DOHH2 (cell line): ENCODE measurements around the gene CSPG5.

Experiments
- H3F3A ChIP-seq: fragments of 200-600 bp; sonication (generic), shearing (Covaris generic); 2 replicates; pipeline ENCODE4 v1.6.0; 2016; ENCODE audit warnings: antibody characterized with exemption, mild to moderate bottlenecking; ENCODE audit not compliant: control insufficient read depth, insufficient read depth
- H3K27ac ChIP-seq: fragments of 200-600 bp; sonication (generic); 2 replicates; pipeline ENCODE4 v1.5.1; 2014; ENCODE audit warnings: low read depth, mild to moderate bottlenecking, low read length, moderate library complexity
- H3K27me3 ChIP-seq: fragments of 200-600 bp; sonication (generic); 2 replicates; pipeline ENCODE4 v1.6.1; 2014; ENCODE audit warnings: mild to moderate bottlenecking, low read length, mixed read lengths; ENCODE audit not compliant: control insufficient read depth
- H3K36me3 ChIP-seq: fragments of 200-600 bp; sonication (generic); 2 replicates; pipeline ENCODE4 v1.6.1; 2014; ENCODE audit warnings: mild to moderate bottlenecking, low read length, moderate library complexity, mixed read lengths; ENCODE audit not compliant: control insufficient read depth
- H3K4me1 ChIP-seq: fragments of 200-600 bp; sonication (generic); 2 replicates; pipeline ENCODE4 v1.6.1; 2014; ENCODE audit warnings: mild to moderate bottlenecking, low read length, mixed read lengths; ENCODE audit not compliant: control insufficient read depth
- H3K4me2 ChIP-seq: fragments of 200-600 bp; sonication (generic); 2 replicates; pipeline ENCODE4 v1.6.0; 2014; ENCODE audit warnings: mild to moderate bottlenecking, low read length, moderate library complexity
- H3K4me3 ChIP-seq: fragments of 200-600 bp; sonication (generic); 2 replicates; pipeline ENCODE4 v1.5.1; 2014; ENCODE audit warnings: mild to moderate bottlenecking, low read length, mixed read lengths
- H3K79me2 ChIP-seq: fragments of 200-600 bp; sonication (generic); 2 replicates; pipeline ENCODE4 v1.6.1; 2014; ENCODE audit warnings: mild to moderate bottlenecking, low read length, mixed read lengths; ENCODE audit not compliant: control insufficient read depth
- H3K9me2 ChIP-seq: fragments of 200-600 bp; sonication (generic); replicated peaks from 2 replicates; pipeline ENCODE4 v1.6.1; 2014; ENCODE audit warnings: mild to moderate bottlenecking, low read length, mixed read lengths; ENCODE audit not compliant: control insufficient read depth
- H3K9me3 ChIP-seq: fragments of 200-600 bp; sonication (generic); 2 replicates; pipeline ENCODE4 v1.6.1; 2014; ENCODE audit warnings: antibody characterized with exemption, low read length, mixed read lengths; ENCODE audit not compliant: control insufficient read depth, insufficient read depth
- H4K20me1 ChIP-seq: fragments of 200-600 bp; sonication (generic); 2 replicates; pipeline ENCODE4 v1.6.0; 2014; ENCODE audit warnings: low read depth, mild to moderate bottlenecking, antibody characterized with exemption, low read length, moderate library complexity; ENCODE audit not compliant: control insufficient read depth, insufficient read depth
- CTCF ChIP-seq: fragments of 200-600 bp; sonication (generic); IDR thresholded peaks from one replicate; pipeline ENCODE4 v1.5.1; 2014; ENCODE audit warnings: antibody characterized with exemption, mild to moderate bottlenecking, low read depth, low read length; ENCODE audit not compliant: poor library complexity, severe bottlenecking
- EZH2phosphoT487 ChIP-seq: fragments of 200-600 bp; sonication (generic); IDR thresholded peaks from 2 replicates; pipeline ENCODE4 v1.6.1; 2017; ENCODE audit warnings: borderline replicate concordance, mild to moderate bottlenecking, antibody characterized with exemption, low read length, moderate library complexity, mixed read lengths

CSPG5 gene

GRCh38 chr3:47604145-47604544 is 25.5 kb upstream of the CSPG5 start:
- Histone ChIP-seq H3F3A (no peaks in the 10 kb centered on the region), H3K27ac (no peak overlapping the region), H3K4me2 (no peak overlapping the region), H3K36me3 (peaks cover 82% of the 10 kb centered on the region), H3K4me1 (no peaks in the 10 kb centered on the region), H4K20me1 (no peaks in the 10 kb centered on the region; the same call in 1 of the 2 replicates), H3K9me3 (no peaks in the 10 kb centered on the region), H3K4me3 (no peak overlapping the region), H3K79me2 (peaks cover 4% of the 10 kb centered on the region; the same call in 1 of the 2 replicates), H3K27me3 (no peaks in the 10 kb centered on the region), H3K9me2 (no peaks in the 10 kb centered on the region)
- no peak for TF ChIP-seq CTCF
- TF ChIP-seq EZH2phosphoT487, result no peak

GRCh38 chr3:47603332-47603731 is 24.7 kb upstream of the CSPG5 start:
- Histone ChIP-seq H3K79me2 (peaks cover 4% of the 10 kb centered on the region; the same call in 1 of the 2 replicates), H3K27me3 (no peaks in the 10 kb centered on the region), H3K4me2 (no peak overlapping the region), H3K27ac (no peak overlapping the region), H4K20me1 (no peaks in the 10 kb centered on the region; the same call in 1 of the 2 replicates), H3K36me3 (peaks cover 79% of the 10 kb centered on the region), H3F3A (no peaks in the 10 kb centered on the region), H3K9me2 (no peaks in the 10 kb centered on the region), H3K4me1 (no peaks in the 10 kb centered on the region), H3K9me3 (no peaks in the 10 kb centered on the region), H3K4me3 (no peak overlapping the region)
- no peak for TF ChIP-seq EZH2phosphoT487
- no peak for TF ChIP-seq CTCF

DNA sequence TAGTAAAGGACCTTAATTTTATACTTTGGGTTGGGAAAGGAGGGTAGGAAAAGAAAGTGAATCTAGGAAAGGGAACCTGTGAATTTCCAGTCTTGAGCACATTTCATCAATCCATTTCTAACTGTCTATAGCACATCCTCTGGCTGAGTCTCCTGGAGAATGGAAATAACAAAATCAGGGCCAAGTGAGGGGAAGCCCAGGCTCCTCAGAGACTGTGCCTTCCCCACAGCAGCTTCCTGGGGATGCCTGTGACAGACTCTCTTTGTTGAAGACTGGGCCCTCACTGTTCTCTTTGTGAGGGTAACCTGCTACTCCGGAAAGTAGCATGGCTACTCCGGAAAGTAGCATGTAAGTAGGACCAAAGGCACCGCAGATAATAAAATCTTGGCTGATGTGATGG is 22.6 kb upstream of the CSPG5 start:
- H3F3A ChIP-seq, result no peaks in the 10 kb centered on the region
- H3K4me1 ChIP-seq, result no peaks in the 10 kb centered on the region
- TF ChIP-seq CTCF (no peak), EZH2phosphoT487 (no peak)
- peaks cover 3% of the 10 kb centered on the region; the same call in 1 of the 2 replicates for H3K79me2 ChIP-seq
- H3K27me3 ChIP-seq, result no peaks in the 10 kb centered on the region
- no peaks in the 10 kb centered on the region for H3K9me2 ChIP-seq
- no peak overlapping the region for H3K4me2 ChIP-seq
- no peaks in the 10 kb centered on the region for H3K9me3 ChIP-seq
- no peak overlapping the region for H3K4me3 ChIP-seq
- no peak overlapping the region for H3K27ac ChIP-seq
- peaks cover 70% of the 10 kb centered on the region for H3K36me3 ChIP-seq
- H4K20me1 ChIP-seq, result no peaks in the 10 kb centered on the region; the same call in 1 of the 2 replicates

GRCh38 chr3:47594792-47595191 is 16.1 kb upstream of the CSPG5 start:
- TF ChIP-seq EZH2phosphoT487 (no peak), CTCF (no peak)
- no peak overlapping the region for H3K4me2 ChIP-seq
- H3K4me3 ChIP-seq, result no peak overlapping the region
- no peaks in the 10 kb centered on the region for H3K79me2 ChIP-seq
- H3K9me2 ChIP-seq, result no peaks in the 10 kb centered on the region
- no peaks in the 10 kb centered on the region for H3K27me3 ChIP-seq
- H3F3A ChIP-seq, result no peaks in the 10 kb centered on the region
- H3K4me1 ChIP-seq, result no peaks in the 10 kb centered on the region
- no peaks in the 10 kb centered on the region for H4K20me1 ChIP-seq
- no peaks in the 10 kb centered on the region for H3K9me3 ChIP-seq
- no peak overlapping the region for H3K27ac ChIP-seq
- H3K36me3 ChIP-seq, result peaks cover 65% of the 10 kb centered on the region
